HG03457 (cell line): ENCODE data around the gene LMAN2.

Source experiments
- ATAC-seq: cut with Tn5 transposase; IDR thresholded peaks from one replicate; pipeline ENCODE4 v1.9.1; 2021; ENCODE audit warnings: moderate number of reproducible peaks; ENCODE audit not compliant: unreplicated experiment

LMAN2 gene

GRCh38 chr5:177351392-177352329 lies at the start of gene LMAN2:
LMAN2 (minus strand) TSS chr5:177351668; CDS start chr5:177351647, 21 bp downstream.
- peak; percentile 89 for ATAC-seq

- ATAC-seq: no peak
Observed at GRCh38 chr5:177399997-177400868, 48.8 kb upstream of the LMAN2 start, which contains the start of gene PFN3. PFN3 (minus strand) TSS chr5:177400661; CDS start chr5:177400576, 85 bp downstream.

- no peak for ATAC-seq
Observed at GRCh38 chr5:177397875-177398390, 46.5 kb upstream of the LMAN2 start.

- no peak for ATAC-seq
Observed at GRCh38 chr5:177396807-177397206, 45.3 kb upstream of the LMAN2 start.

GRCh38 chr5:177396078-177396477 lies 44.6 kb upstream of the LMAN2 start:
- no peak for ATAC-seq

- ATAC-seq: no peak
Observed at GRCh38 chr5:177393990-177394389, 42.5 kb upstream of the LMAN2 start.

- ATAC-seq: no peak
Observed at GRCh38 chr5:177393206-177393765, 41.8 kb upstream of the LMAN2 start.

- no peak for ATAC-seq
Observed at GRCh38 chr5:177392765-177393164, 41.3 kb upstream of the LMAN2 start.

- ATAC-seq: no peak
Observed at GRCh38 chr5:177390363-177391300, 39.2 kb upstream of the LMAN2 start.

GRCh38 chr5:177389241-177390169 lies 38.0 kb upstream of the LMAN2 start:
- ATAC-seq: no peak

GRCh38 chr5:177388521-177389052 lies 37.1 kb upstream of the LMAN2 start:
- ATAC-seq: no peak

GRCh38 chr5:177387405-177387804 lies 35.9 kb upstream of the LMAN2 start:
- no peak for ATAC-seq

- no peak for ATAC-seq
Observed at GRCh38 chr5:177386542-177386941, 35.1 kb upstream of the LMAN2 start.

GRCh38 chr5:177385720-177386119 lies 34.3 kb upstream of the LMAN2 start:
- no peak for ATAC-seq

GRCh38 chr5:177384134-177384533 lies 32.7 kb upstream of the LMAN2 start, which contains the start of gene SLC34A1:
SLC34A1 (plus strand) TSS chr5:177384434; CDS start chr5:177385742, 1,308 bp downstream.
- no peak for ATAC-seq

GRCh38 chr5:177383181-177383580 lies 31.7 kb upstream of the LMAN2 start:
- ATAC-seq: no peak

GRCh38 chr5:177382423-177383029 lies 31.1 kb upstream of the LMAN2 start:
- no peak for ATAC-seq

- no peak for ATAC-seq
Observed at GRCh38 chr5:177380805-177381126, 29.3 kb upstream of the LMAN2 start.
